Measurements from ENCODE around the gene GGCX. TPM values are rescaled to one million over a fixed set of nuclear protein-coding genes. Genes with fewer than 3 reads are reported as not detected.

Gene GGCX
- total RNA-seq, 2 experiments from 2014 or later: 22.9 to 27.6 TPM

DNA sequence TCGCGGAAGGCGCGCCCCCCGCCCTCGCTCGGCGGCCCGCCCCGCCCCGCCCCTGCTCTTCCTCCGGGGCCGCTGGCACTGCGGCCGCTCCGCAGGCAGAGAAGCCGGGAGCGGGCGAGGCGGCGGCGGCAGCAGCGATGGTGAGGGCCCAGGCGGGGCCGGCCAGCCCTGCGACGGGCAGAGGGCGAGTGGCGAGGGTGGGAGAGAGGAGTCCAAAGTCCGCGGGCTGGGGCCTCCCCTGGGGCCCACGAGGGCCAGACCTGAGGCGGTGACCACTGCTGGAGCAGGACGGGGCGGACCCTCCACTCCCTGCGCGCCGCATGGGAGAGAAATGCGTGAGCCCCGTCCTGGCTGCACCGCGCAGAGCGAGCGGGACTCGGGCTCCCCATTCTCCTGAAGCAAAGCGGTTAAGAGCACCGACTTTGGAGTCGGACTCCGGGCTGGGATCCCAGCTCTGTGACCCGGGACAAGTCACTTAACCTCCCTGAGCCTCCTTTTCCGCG, 23.1 kb upstream of the GGCX start, which contains the start of gene VAMP5:
VAMP5 (plus strand) TSS at position 78 of the 503 bp plus-strand sequence; CDS start at position 138, 60 bp downstream.
- Mint-ChIP-seq H3K27me3 (no peaks in the 10 kb centered on the region), H3K9me3 (no peaks in the 10 kb centered on the region), H3K36me3 (ENCODE audit: low read depth) (peaks cover 32% of the 10 kb centered on the region), H3K27ac (peak within 1 kb of the TSS; percentile 91), H3K4me3 (peak within 1 kb of the TSS; percentile 93), H3K4me1 (ENCODE audit: low read depth) (peaks cover 58% of the 10 kb centered on the region)
- ATAC-seq (ENCODE audit: poor library complexity) (peak; percentile 41), DNase-seq (peak in 8 of 14 experiments; percentile 22 to 71 (median 50))
- peaks cover 31% of the 10 kb centered on the region for H3K36me3 ChIP-seq (ENCODE audit: insufficient read depth, low read length)
- no peaks in the 10 kb centered on the region for H3K9me3 ChIP-seq (ENCODE audit: control insufficient read depth in 1 of 2, insufficient read depth in 1 of 2, low read length in 2 of 2)
- no peaks in the 10 kb centered on the region for H3K27me3 ChIP-seq (ENCODE audit: control insufficient read depth in 1 of 2, insufficient read depth in 2 of 2, low read length in 2 of 2)
- ChIA-PET POLR2A (interaction anchor here (0.9 to 5.1 kb wide), 6 partner anchors 10 to 257 kb away, joined by 3 to 60 read pairs (median 6); partner anchors contain the start of genes C2orf68, ELMOD3, MAT2A and RETSAT), CTCF (no interaction called here)
- TF ChIP-seq, protein P1, sequence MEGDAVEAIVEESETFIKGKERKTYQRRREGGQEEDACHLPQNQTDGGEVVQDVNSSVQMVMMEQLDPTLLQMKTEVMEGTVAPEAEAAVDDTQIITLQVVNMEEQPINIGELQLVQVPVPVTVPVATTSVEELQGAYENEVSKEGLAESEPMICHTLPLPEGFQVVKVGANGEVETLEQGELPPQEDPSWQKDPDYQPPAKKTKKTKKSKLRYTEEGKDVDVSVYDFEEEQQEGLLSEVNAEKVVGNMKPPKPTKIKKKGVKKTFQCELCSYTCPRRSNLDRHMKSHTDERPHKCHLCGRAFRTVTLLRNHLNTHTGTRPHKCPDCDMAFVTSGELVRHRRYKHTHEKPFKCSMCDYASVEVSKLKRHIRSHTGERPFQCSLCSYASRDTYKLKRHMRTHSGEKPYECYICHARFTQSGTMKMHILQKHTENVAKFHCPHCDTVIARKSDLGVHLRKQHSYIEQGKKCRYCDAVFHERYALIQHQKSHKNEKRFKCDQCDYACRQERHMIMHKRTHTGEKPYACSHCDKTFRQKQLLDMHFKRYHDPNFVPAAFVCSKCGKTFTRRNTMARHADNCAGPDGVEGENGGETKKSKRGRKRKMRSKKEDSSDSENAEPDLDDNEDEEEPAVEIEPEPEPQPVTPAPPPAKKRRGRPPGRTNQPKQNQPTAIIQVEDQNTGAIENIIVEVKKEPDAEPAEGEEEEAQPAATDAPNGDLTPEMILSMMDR (IDR thresholded peaks at IDR 0.05): no peak
- intact Hi-C loops (cut with DNase I, micrococcal nuclease): no loop called here
- peaks cover 56% of the 10 kb centered on the region for H3K4me1 ChIP-seq (ENCODE audit: insufficient read depth, low read length)
- H3K27ac ChIP-seq (ENCODE audit: low read depth in 1 of 2, low read length in 2 of 2): peak within 1 kb of the TSS; percentile 68 to 70
- peak within 1 kb of the TSS; percentile 77 for H3K4me3 ChIP-seq (ENCODE audit: low read length)

DNA sequence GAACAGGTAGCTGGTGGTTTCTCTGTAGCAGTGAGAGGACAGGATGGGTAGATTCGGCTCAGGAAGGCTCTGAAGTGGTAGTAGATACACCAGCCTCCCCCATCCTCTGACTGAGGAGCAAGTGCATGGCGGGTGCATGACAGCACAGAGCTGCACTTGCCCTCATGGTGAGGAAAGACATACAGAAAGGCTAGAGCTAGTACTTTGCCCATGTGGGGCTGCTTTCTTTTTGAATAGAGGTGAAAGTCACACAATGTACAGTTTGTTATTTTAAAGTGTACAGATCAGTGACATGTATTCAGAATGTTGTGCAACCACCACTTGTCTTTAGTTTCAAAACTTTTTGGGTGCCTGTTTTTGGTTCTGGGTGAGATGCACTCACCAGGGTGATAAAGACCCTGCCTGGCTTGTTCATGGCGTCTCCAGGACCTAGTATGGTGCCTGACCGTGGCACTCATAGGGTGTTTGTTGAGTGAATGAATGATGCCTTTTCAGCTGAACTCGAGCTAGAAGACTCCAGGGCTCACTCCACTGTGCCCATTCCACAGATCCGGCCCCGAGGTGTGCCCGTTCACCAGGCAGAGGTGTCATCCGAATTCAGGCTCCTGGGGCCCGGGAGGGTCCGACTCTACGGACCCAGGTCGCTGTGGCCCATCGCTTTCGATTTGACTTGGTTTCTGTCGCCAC, 22.5 kb upstream of the GGCX start:
- DNase-seq: peak in 8 of 14 experiments; percentile 19 to 72 (median 47)
- TF ChIP-seq, protein P1 (IDR thresholded peaks at IDR 0.05): no peak

DNA sequence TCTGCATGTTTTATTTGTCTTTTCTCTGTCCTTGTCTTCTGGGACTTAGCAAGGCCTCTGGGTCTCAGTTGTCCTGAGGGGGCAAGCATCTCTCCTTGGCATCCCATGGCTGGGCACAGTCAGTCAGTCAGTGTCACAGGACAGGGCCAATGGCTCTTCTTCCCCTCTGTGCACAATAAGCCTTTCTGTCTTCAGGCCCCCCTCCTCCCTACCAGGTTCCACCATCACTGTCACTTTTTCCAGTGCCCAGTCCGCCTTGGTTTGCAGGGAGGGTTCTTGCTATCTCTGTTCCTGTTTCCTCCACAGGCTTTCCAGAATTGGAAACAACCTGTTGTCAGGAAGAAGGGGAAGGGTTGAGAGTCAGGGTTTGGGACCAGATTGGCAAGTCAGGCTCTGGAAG, 21.2 kb upstream of the GGCX start:
- Mint-ChIP-seq H3K4me3 (peak overlapping the region; percentile 57), H3K27me3 (no peaks in the 10 kb centered on the region)
- peaks cover 66% of the 10 kb centered on the region for H3K4me1 ChIP-seq (ENCODE audit: insufficient read depth, low read length)

More for the DNA sequence above, 22.5 kb upstream of the GGCX start:
- intact Hi-C loops (cut with DNase I, micrococcal nuclease): no loop called here
- peak overlapping the region; percentile 91 for H3K27ac Mint-ChIP-seq
- Histone ChIP-seq H3K27me3 (ENCODE audit: control insufficient read depth in 1 of 2, insufficient read depth in 2 of 2, low read length in 2 of 2) (no peaks in the 10 kb centered on the region), H3K36me3 (ENCODE audit: insufficient read depth, low read length) (peaks cover 31% of the 10 kb centered on the region), H3K4me1 (ENCODE audit: insufficient read depth, low read length) (peaks cover 62% of the 10 kb centered on the region), H3K9me3 (ENCODE audit: control insufficient read depth in 1 of 2, insufficient read depth in 1 of 2, low read length in 2 of 2) (no peaks in the 10 kb centered on the region), H3K4me3 (ENCODE audit: low read length) (peak overlapping the region; percentile 77), H3K27ac (ENCODE audit: low read depth in 1 of 2, low read length in 2 of 2) (peak overlapping the region; percentile 68 to 70)
- H3K4me3 Mint-ChIP-seq: peak overlapping the region; percentile 92
- H3K4me1 Mint-ChIP-seq (ENCODE audit: low read depth): peaks cover 62% of the 10 kb centered on the region
- no peaks in the 10 kb centered on the region for H3K9me3 Mint-ChIP-seq
- H3K27me3 Mint-ChIP-seq: no peaks in the 10 kb centered on the region
- ATAC-seq (ENCODE audit: poor library complexity): peak; percentile 73
- POLR2A ChIA-PET: interaction anchor here (0.6 to 5.1 kb wide), 9 partner anchors 11 to 256 kb away, joined by 3 to 60 read pairs (median 4); partner anchors contain the start of genes C2orf68, ELMOD3, MAT2A and RETSAT
- peaks cover 38% of the 10 kb centered on the region for H3K36me3 Mint-ChIP-seq (ENCODE audit: low read depth)
- CTCF ChIA-PET: interaction anchor here (0.6 kb wide), 1 partner anchor 19 kb away, joined by 3 read pairs; the partner anchor contains the start of gene TMEM150A

More for the DNA sequence above, 21.2 kb upstream of the GGCX start:
- no peak for DNase-seq
- peak overlapping the region; percentile 91 for H3K27ac Mint-ChIP-seq
- H3K36me3 ChIP-seq (ENCODE audit: insufficient read depth, low read length): peaks cover 31% of the 10 kb centered on the region
- no peaks in the 10 kb centered on the region for H3K27me3 ChIP-seq (ENCODE audit: control insufficient read depth in 1 of 2, insufficient read depth in 2 of 2, low read length in 2 of 2)
- no peaks in the 10 kb centered on the region for H3K9me3 ChIP-seq (ENCODE audit: control insufficient read depth in 1 of 2, insufficient read depth in 1 of 2, low read length in 2 of 2)
- H3K4me3 ChIP-seq (ENCODE audit: low read length): no peak overlapping the region
- peaks cover 50% of the 10 kb centered on the region for H3K36me3 Mint-ChIP-seq (ENCODE audit: low read depth)
- TF ChIP-seq, protein P1 (IDR thresholded peaks at IDR 0.05): no peak
- ChIA-PET POLR2A (interaction anchor here (1.2 to 3.0 kb wide), 2 partner anchors 20 to 29 kb away, joined by 3 to 10 read pairs; partner anchors contain the start of genes C2orf68 and TMEM150A), CTCF (no interaction called here)
- intact Hi-C loops (cut with DNase I, micrococcal nuclease): no loop called here
- ATAC-seq (ENCODE audit: poor library complexity): no peak
- no peak overlapping the region for H3K27ac ChIP-seq (ENCODE audit: low read depth in 1 of 2, low read length in 2 of 2)
- no peaks in the 10 kb centered on the region for H3K9me3 Mint-ChIP-seq
- H3K4me1 Mint-ChIP-seq (ENCODE audit: low read depth): peaks cover 66% of the 10 kb centered on the region

Data from CD4-positive, alpha-beta T cell (primary cell).